DMS114 treated with DMSO at 0.1 percent for 48 hours (cell line): Measurements from ENCODE around the gene MRPS16.

ENCODE experiments used
- DNase-seq: peaks from one replicate; lab custom pipeline; 2025; ENCODE audit not compliant: unreplicated experiment; lab: John Stamatoyannopoulos, UW

Gene MRPS16

GRCh38 chr10:73244866-73245477 lies 7.5 kb downstream of the MRPS16 start:
- no peak for DNase-seq

GRCh38 chr10:73239908-73240307 lies 12.5 kb downstream of the MRPS16 start:
- no peak for DNase-seq

GRCh38 chr10:73238990-73239566 lies 13.4 kb downstream of the MRPS16 start:
- DNase-seq, result no peak

- DNase-seq, result no peak
Measured at GRCh38 chr10:73234695-73235094, 17.7 kb downstream of the MRPS16 start.

- no peak for DNase-seq
Measured at GRCh38 chr10:73233883-73234282, 18.6 kb downstream of the MRPS16 start.

GRCh38 chr10:73232887-73233286 lies 19.6 kb downstream of the MRPS16 start:
- DNase-seq, result no peak

GRCh38 chr10:73229567-73229966 lies 22.9 kb downstream of the MRPS16 start:
- DNase-seq, result no peak

GRCh38 chr10:73228247-73228646 lies 24.2 kb downstream of the MRPS16 start:
- DNase-seq, result no peak

GRCh38 chr10:73226663-73227062 lies 25.8 kb downstream of the MRPS16 start:
- DNase-seq, result no peak

GRCh38 chr10:73225518-73225917 lies 26.9 kb downstream of the MRPS16 start:
- DNase-seq, result no peak

GRCh38 chr10:73220989-73221388 lies 31.5 kb downstream of the MRPS16 start:
- DNase-seq, result no peak

- DNase-seq, result no peak
Measured at GRCh38 chr10:73219384-73219783, 33.1 kb downstream of the MRPS16 start.

GRCh38 chr10:73218431-73219191 lies 33.8 kb downstream of the MRPS16 start:
- DNase-seq, result peak; percentile 40

GRCh38 chr10:73217628-73218027 lies 34.8 kb downstream of the MRPS16 start:
- DNase-seq, result no peak

GRCh38 chr10:73215749-73216148 lies 36.7 kb downstream of the MRPS16 start:
- no peak for DNase-seq

- DNase-seq, result no peak
Measured at GRCh38 chr10:73211106-73211811, 41.2 kb downstream of the MRPS16 start.

- no peak for DNase-seq
Measured at GRCh38 chr10:73210395-73211105, 41.9 kb downstream of the MRPS16 start.

GRCh38 chr10:73209705-73210104 lies 42.7 kb downstream of the MRPS16 start:
- DNase-seq, result no peak

GRCh38 chr10:73207883-73208282 lies 44.6 kb downstream of the MRPS16 start:
- no peak for DNase-seq

- no peak for DNase-seq
Measured at GRCh38 chr10:73206385-73206784, 46.1 kb downstream of the MRPS16 start.

- DNase-seq, result no peak
Measured at GRCh38 chr10:73205890-73206289, 46.6 kb downstream of the MRPS16 start.
